ENCODE measurements around the gene FGF21. TPM values are rescaled to one million over a fixed set of nuclear protein-coding genes. Genes with fewer than 3 reads are reported as not detected.
A peak's percentile ranks its signal among the peaks of the same experiment; 100 is the strongest.

Gene FGF21
- total RNA-seq, 5 donors from 2014 or later (not counting 1 experiment from before 2014, with no cell fraction given), result not detected

GRCh38 chr19:48750771-48751504 is 4.4 kb upstream of the FGF21 start:
- Mint-ChIP-seq H3K27ac (peak overlapping the region in 1 of 2 donors; percentile 31), H3K27me3 (peaks cover 25 to 36% of the 10 kb centered on the region in 2 donors), H3K4me1 (peaks cover 18 to 26% (median 24%) of the 10 kb centered on the region in 3 donors), H3K9me3 (no peaks in the 10 kb centered on the region), H3K4me3 (peak overlapping the region in 2 of 3 donors; percentile 29 to 84), H3K36me3 (no peaks in the 10 kb centered on the region)
- ATAC-seq (replicated peaks in 1 of 4), result no peak
- CTCF ChIA-PET, result no interaction called here
- WGBS (ENCODE audit: insufficient coverage), result 93% methylated on average over 27 of the region's 29 CpGs
- Histone ChIP-seq H3K4me3 (ENCODE audit: control insufficient read depth in 1 of 2, extremely low read depth in 1 of 2, low read length in 1 of 2) (no peak overlapping the region), H3K36me3 (ENCODE audit: control insufficient read depth in 2 of 2, extremely low read depth in 1 of 2, insufficient read depth in 1 of 2, low read length in 1 of 2) (no peaks in the 10 kb centered on the region), H3K9me3 (no peaks in the 10 kb centered on the region), H3K4me1 (ENCODE audit: control insufficient read depth in 1 of 2, extremely low read depth in 1 of 2, insufficient read depth in 2 of 2, low read length in 2 of 2) (peaks cover 2 to 30% of the 10 kb centered on the region in 2 experiments), H3K27me3 (replicated peaks in 1 of 2; ENCODE audit: control insufficient read depth in 2 of 2, extremely low read depth in 1 of 2, insufficient read depth in 2 of 2, low read length in 1 of 2) (peaks cover 0 to 69% of the 10 kb centered on the region in 2 experiments), H3K27ac (ENCODE audit: low read length) (no peak overlapping the region)
- POLR2A ChIA-PET, result no interaction called here
- no peak for DNase-seq

- peaks cover 0 to 68% of the 10 kb centered on the region in 2 experiments for H3K27me3 ChIP-seq (replicated peaks in 1 of 2; ENCODE audit: control insufficient read depth in 2 of 2, extremely low read depth in 1 of 2, insufficient read depth in 2 of 2, low read length in 1 of 2)
- DNase-seq, result peak in 4 of 35 experiments; percentile 13 to 40 (median 22)
- Mint-ChIP-seq H3K27me3 (peaks cover 20 to 31% of the 10 kb centered on the region in 2 donors), H3K4me1 (peaks cover 14 to 20% (median 19%) of the 10 kb centered on the region in 3 donors), H3K4me3 (peak overlapping the region; percentile 71 to 84 (median 74)), H3K27ac (peak overlapping the region in 1 of 2 donors; percentile 40), H3K9me3 (no peaks in the 10 kb centered on the region), H3K36me3 (no peaks in the 10 kb centered on the region)
- 2% methylated on average over 13 of the region's 20 CpGs for WGBS (ENCODE audit: insufficient coverage)
- no peaks in the 10 kb centered on the region for H3K36me3 ChIP-seq (ENCODE audit: control insufficient read depth in 2 of 2, extremely low read depth in 1 of 2, insufficient read depth in 1 of 2, low read length in 1 of 2)
- CTCF ChIA-PET, result interaction anchor here in 1 of 2 donors (0.6 to 0.7 kb wide), 3 partner anchors 13 to 987 kb away, joined by 3 to 6 read pairs (median 4); no protein-coding TSS in a partner anchor
- peak overlapping the region; percentile 40 to 54 for H3K4me3 ChIP-seq (ENCODE audit: control insufficient read depth in 1 of 2, extremely low read depth in 1 of 2, low read length in 1 of 2)
- peak; percentile 43 to 59 (median 45) for ATAC-seq (replicated peaks in 1 of 4)
- no peaks in the 10 kb centered on the region for H3K9me3 ChIP-seq
- no peak overlapping the region for H3K27ac ChIP-seq (ENCODE audit: low read length)
- POLR2A ChIA-PET, result interaction anchor here in 1 of 2 donors (0.7 kb wide), 1 partner anchor 242 kb away, joined by 4 read pairs; the partner anchor contains the start of gene RUVBL2
- peaks cover 2 to 25% of the 10 kb centered on the region in 2 experiments for H3K4me1 ChIP-seq (ENCODE audit: control insufficient read depth in 1 of 2, extremely low read depth in 1 of 2, insufficient read depth in 2 of 2, low read length in 2 of 2)
Measured at GRCh38 chr19:48751845-48752495, 3.4 kb upstream of the FGF21 start.

GRCh38 chr19:48752496-48753365 is 2.6 kb upstream of the FGF21 start, which contains the start of gene FUT1:
Gene FUT1 (minus strand): TSS chr19:48752641. CDS start chr19:48751281, 1,360 bp downstream.
- Histone ChIP-seq H3K4me1 (ENCODE audit: control insufficient read depth in 1 of 2, extremely low read depth in 1 of 2, insufficient read depth in 2 of 2, low read length in 2 of 2) (peaks cover 2 to 21% of the 10 kb centered on the region in 2 experiments), H3K9me3 (no peaks in the 10 kb centered on the region), H3K36me3 (ENCODE audit: control insufficient read depth in 2 of 2, extremely low read depth in 1 of 2, insufficient read depth in 1 of 2, low read length in 1 of 2) (no peaks in the 10 kb centered on the region), H3K4me3 (ENCODE audit: control insufficient read depth in 1 of 2, extremely low read depth in 1 of 2, low read length in 1 of 2) (peak within 1 kb of the TSS; percentile 40 to 54), H3K27me3 (replicated peaks in 1 of 2; ENCODE audit: control insufficient read depth in 2 of 2, extremely low read depth in 1 of 2, insufficient read depth in 2 of 2, low read length in 1 of 2) (peaks cover 0 to 70% of the 10 kb centered on the region in 2 experiments), H3K27ac (ENCODE audit: low read length) (no peak within 1 kb of the TSS)
- Mint-ChIP-seq H3K27ac (peak within 1 kb of the TSS in 1 of 2 donors; percentile 81), H3K4me3 (peak within 1 kb of the TSS; percentile 71 to 84 (median 74)), H3K36me3 (no peaks in the 10 kb centered on the region), H3K27me3 (peaks cover 20 to 31% of the 10 kb centered on the region in 2 donors), H3K9me3 (no peaks in the 10 kb centered on the region), H3K4me1 (peaks cover 12 to 20% (median 19%) of the 10 kb centered on the region in 3 donors)
- peak in 21 of 35 experiments; percentile 17 to 48 (median 28) for DNase-seq
- 1% methylated on average over 59 of the region's 73 CpGs for WGBS (ENCODE audit: insufficient coverage)
- POLR2A ChIA-PET, result no interaction called here
- CTCF ChIA-PET, result no interaction called here
- peak; percentile 71 to 75 (median 73) for ATAC-seq (replicated peaks in 1 of 4)

DNA sequence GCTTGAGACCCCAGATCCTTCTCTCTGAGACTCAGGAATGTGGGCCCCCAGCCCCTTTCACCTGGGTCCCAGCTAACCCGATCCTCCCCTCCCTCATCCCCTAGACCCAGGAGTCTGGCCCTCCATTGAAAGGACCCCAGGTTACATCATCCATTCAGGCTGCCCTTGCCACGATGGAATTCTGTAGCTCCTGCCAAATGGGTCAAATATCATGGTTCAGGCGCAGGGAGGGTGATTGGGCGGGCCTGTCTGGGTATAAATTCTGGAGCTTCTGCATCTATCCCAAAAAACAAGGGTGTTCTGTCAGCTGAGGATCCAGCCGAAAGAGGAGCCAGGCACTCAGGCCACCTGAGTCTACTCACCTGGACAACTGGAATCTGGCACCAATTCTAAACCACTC is 463 bp downstream of the FGF21 start:
- POLR2A ChIA-PET, result interaction anchor here in 1 of 2 donors (0.5 kb wide), 1 partner anchor 58 kb away, joined by 6 read pairs; no protein-coding TSS in a partner anchor
- Histone ChIP-seq H3K4me3 (ENCODE audit: control insufficient read depth in 1 of 2, extremely low read depth in 1 of 2, low read length in 1 of 2) (no peak overlapping the region), H3K4me1 (ENCODE audit: control insufficient read depth in 1 of 2, extremely low read depth in 1 of 2, insufficient read depth in 2 of 2, low read length in 2 of 2) (peaks cover 2 to 25% of the 10 kb centered on the region in 2 experiments), H3K9me3 (no peaks in the 10 kb centered on the region), H3K36me3 (ENCODE audit: control insufficient read depth in 2 of 2, extremely low read depth in 1 of 2, insufficient read depth in 1 of 2, low read length in 1 of 2) (no peaks in the 10 kb centered on the region), H3K27ac (ENCODE audit: low read length) (no peak overlapping the region), H3K27me3 (replicated peaks in 1 of 2; ENCODE audit: control insufficient read depth in 2 of 2, extremely low read depth in 1 of 2, insufficient read depth in 2 of 2, low read length in 1 of 2) (peaks cover 2 to 82% of the 10 kb centered on the region in 2 experiments)
- ATAC-seq (replicated peaks in 1 of 4), result no peak
- CTCF ChIA-PET, result no interaction called here
- WGBS (ENCODE audit: insufficient coverage), result 90% methylated on average over 2 of the region's 5 CpGs
- Mint-ChIP-seq H3K9me3 (no peaks in the 10 kb centered on the region), H3K4me1 (peaks cover 16 to 25% (median 24%) of the 10 kb centered on the region in 3 donors), H3K27ac (no peak overlapping the region), H3K27me3 (peaks cover 23 to 36% of the 10 kb centered on the region in 2 donors), H3K36me3 (no peaks in the 10 kb centered on the region), H3K4me3 (no peak overlapping the region)
- no peak for DNase-seq

DNA sequence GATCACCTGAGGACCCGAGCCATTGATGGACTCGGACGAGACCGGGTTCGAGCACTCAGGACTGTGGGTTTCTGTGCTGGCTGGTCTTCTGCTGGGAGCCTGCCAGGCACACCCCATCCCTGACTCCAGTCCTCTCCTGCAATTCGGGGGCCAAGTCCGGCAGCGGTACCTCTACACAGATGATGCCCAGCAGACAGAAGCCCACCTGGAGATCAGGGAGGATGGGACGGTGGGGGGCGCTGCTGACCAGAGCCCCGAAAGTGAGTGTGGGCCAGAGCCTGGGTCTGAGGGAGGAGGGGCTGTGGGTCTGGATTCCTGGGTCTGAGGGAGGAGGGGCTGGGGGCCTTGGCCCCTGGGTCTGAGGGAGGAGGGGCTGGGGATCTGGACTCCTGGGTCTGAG is 888 bp downstream of the FGF21 start:
- H3K27me3 ChIP-seq (replicated peaks in 1 of 2; ENCODE audit: control insufficient read depth in 2 of 2, extremely low read depth in 1 of 2, insufficient read depth in 2 of 2, low read length in 1 of 2), result peaks cover 2 to 81% of the 10 kb centered on the region in 2 experiments
- H3K4me3 ChIP-seq (ENCODE audit: control insufficient read depth in 1 of 2, extremely low read depth in 1 of 2, low read length in 1 of 2), result no peak overlapping the region
- no peaks in the 10 kb centered on the region for H3K36me3 Mint-ChIP-seq

More for the DNA sequence above, 888 bp downstream of the FGF21 start:
- DNase-seq, result no peak
- Mint-ChIP-seq H3K27ac (no peak overlapping the region), H3K4me1 (peaks cover 16 to 22% (median 20%) of the 10 kb centered on the region in 3 donors), H3K27me3 (peaks cover 19 to 34% of the 10 kb centered on the region in 2 donors), H3K9me3 (no peaks in the 10 kb centered on the region), H3K4me3 (no peak overlapping the region)
- no peaks in the 10 kb centered on the region for H3K36me3 ChIP-seq (ENCODE audit: control insufficient read depth in 2 of 2, extremely low read depth in 1 of 2, insufficient read depth in 1 of 2, low read length in 1 of 2)
- 92% methylated on average over 4 of the region's 11 CpGs for WGBS (ENCODE audit: insufficient coverage)
- ATAC-seq (replicated peaks in 1 of 4), result no peak
- H3K9me3 ChIP-seq, result no peaks in the 10 kb centered on the region
- ChIA-PET CTCF (no interaction called here), POLR2A (interaction anchor here in 1 of 2 donors (0.5 kb wide), 1 partner anchor 58 kb away, joined by 6 read pairs; no protein-coding TSS in a partner anchor)
- H3K27ac ChIP-seq (ENCODE audit: low read length), result no peak overlapping the region
- peaks cover 2 to 25% of the 10 kb centered on the region in 2 experiments for H3K4me1 ChIP-seq (ENCODE audit: control insufficient read depth in 1 of 2, extremely low read depth in 1 of 2, insufficient read depth in 2 of 2, low read length in 2 of 2)

All from T-cell (primary cell).